NCI-H460 (cell line): ENCODE measurements around the gene OGG1. TPM values are rescaled to one million over a fixed set of nuclear protein-coding genes. Genes with fewer than 3 reads are reported as not detected.

Experiments
- DNase-seq: peaks from one replicate; pipeline ENCODE4 v3.0.0-alpha.2; 2016; ENCODE audit warnings: low read depth; ENCODE audit errors: extremely low read depth
- total RNA-seq: library from RNA; depleted of rRNA; stranded (reverse); fragments of >200 nt; shearing (Covaris generic); gene quantifications from 2 replicates; pipeline ENCODE4 v1.2.3, GENCODE V29; 2014

Gene OGG1
- total RNA-seq, 1 experiment from 2014 or later: 10.1 TPM

- peak; percentile 30 for DNase-seq
Observed at GRCh38 chr3:9727041-9727595, 22.6 kb upstream of the OGG1 start.

GRCh38 chr3:9727743-9728142 is 22.0 kb upstream of the OGG1 start:
- no peak for DNase-seq

DNA sequence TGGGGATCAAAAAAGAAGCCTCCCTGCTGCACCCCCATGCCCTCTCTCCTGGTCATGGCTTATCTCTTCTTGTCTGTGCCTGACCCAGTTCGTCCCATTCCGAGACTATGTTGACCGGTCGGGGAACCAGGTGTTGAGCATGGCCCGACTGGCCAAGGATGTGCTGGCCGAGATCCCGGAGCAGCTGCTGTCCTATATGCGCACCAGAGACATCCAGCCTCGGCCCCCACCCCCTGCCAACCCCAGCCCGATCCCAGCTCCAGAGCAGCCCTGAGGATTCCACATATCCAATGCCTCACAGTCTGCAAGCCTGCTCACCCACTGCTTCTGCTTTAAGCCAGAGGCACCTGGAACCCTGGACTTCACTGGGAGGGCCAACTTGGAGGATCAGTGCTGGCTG is 20.3 kb upstream of the OGG1 start:
- no peak for DNase-seq

- DNase-seq: no peak
Observed at GRCh38 chr3:9730657-9731205, 19.0 kb upstream of the OGG1 start.

DNA sequence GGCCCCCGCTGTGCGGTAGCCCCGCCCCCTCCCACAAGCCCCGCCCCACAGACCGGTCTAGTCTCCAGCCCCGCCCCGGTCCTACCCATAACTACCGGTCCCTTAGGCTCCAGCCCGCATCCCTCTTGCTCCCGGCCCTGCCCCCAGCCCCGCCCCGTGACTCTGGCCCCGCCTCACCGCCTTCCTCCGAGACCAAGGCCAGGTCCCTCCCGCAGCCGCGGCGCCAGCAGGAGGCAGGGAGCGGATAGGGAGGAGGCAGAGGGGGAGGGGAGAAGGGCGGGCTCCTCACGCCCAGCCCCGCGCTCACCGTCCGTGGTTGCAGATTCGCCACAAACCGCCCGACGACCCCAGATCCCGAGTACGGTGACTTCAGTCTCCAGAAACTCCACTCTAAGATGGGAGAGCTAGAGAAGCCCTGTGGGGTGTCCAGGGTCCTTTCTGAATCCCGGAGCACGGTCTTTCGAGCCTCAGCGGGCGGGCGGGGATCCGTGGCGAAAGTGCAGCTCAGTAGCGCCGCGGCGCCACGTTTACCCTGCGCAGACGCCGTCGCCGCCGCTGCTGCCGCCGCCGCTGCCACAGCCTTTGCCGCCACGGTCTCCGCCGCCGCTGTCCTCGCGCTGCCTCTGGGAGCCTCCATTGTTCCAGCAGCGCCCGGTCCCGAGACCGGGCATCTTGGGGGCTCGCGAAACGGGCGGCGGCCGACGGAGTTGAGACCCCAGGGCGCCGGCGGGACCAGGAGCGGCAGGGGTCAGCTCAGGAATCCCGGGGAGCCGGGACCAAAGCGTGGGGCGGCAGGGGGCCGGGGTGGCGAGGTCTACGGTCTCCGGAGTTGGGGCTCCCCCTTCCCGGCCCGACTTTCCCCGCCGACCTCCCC is 18.3 kb upstream of the OGG1 start, which contains the start of gene BRPF1:
BRPF1 (plus strand) TSS at position 530 of the 874 bp plus-strand sequence. CDS start 2,406 bp downstream, outside the sequence.
- DNase-seq: peak; percentile 96

DNA sequence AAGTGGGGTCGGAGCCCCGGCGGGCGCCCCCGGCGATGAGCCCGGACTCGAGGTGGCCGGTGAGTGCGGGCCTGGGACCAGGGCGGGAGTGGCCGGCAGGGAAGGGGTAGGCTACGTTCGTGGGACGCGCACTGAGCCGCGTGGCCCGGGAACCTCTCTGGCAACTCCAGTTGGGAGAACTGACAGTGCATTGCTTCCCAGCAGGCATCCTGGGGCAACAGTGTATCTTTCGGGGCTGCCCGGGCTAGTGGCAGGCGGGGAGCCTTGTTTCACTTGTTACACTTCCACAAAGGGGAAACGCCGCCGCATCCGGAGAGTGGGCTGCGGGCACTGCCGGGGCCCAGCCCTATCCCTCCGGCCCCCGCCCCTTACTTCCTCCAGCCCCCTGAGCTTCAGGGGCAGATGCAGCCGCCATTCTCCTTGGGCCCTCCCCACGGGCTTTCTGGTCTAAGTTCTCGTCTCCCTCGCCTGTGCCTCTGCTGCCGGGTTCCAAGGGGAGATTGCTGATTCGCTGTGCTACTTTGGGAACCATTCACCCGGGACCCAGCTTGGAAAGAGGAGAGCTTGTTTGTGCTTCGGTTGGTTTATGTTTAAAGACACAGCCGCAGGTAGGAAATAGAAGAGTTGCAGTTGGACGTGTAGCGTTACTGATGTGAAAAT is 17.5 kb upstream of the OGG1 start:
- no peak for DNase-seq

GRCh38 chr3:9732740-9733115 is 17.0 kb upstream of the OGG1 start:
- no peak for DNase-seq

GRCh38 chr3:9736831-9737230 is 12.9 kb upstream of the OGG1 start:
- DNase-seq: no peak

- no peak for DNase-seq
Observed at GRCh38 chr3:9739181-9739580, 10.6 kb upstream of the OGG1 start.

DNA sequence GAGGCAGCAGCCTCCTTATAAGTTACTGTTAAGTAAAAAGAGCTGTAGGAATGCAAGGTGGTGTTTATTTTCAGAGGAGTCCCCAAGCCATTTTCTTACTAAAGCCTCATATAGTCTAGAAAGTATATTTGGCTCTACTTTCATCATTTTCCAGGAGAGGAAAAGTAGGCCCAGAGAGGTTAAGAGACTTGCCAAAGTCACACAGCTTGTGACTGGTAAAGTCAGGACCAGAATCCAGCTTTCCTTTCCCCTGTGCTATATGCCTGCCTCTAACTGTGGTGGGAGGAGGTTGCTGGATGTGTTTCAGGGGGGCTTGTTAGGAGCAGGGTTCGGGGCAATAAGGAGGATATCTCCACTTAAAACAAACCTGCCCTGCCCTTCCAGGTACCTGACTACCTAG is 7.2 kb upstream of the OGG1 start:
- no peak for DNase-seq

DNA sequence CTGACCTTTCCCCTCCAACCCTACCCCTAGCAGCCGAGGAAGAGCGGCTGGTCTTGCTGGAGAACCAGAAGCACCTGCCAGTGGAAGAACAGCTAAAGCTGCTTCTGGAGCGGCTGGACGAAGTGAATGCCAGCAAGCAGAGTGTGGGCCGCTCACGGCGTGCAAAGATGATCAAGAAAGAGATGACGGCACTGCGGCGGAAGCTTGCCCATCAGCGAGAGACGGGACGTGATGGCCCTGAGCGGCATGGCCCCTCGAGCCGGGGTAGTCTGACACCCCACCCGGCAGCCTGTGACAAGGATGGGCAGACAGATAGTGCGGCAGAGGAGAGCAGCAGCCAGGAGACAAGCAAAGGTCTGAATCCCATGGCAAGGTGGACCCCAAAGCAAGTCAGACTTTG is 6.2 kb upstream of the OGG1 start:
- DNase-seq: no peak

- no peak for DNase-seq
Observed at GRCh38 chr3:9744162-9744561, 5.6 kb upstream of the OGG1 start.

DNA sequence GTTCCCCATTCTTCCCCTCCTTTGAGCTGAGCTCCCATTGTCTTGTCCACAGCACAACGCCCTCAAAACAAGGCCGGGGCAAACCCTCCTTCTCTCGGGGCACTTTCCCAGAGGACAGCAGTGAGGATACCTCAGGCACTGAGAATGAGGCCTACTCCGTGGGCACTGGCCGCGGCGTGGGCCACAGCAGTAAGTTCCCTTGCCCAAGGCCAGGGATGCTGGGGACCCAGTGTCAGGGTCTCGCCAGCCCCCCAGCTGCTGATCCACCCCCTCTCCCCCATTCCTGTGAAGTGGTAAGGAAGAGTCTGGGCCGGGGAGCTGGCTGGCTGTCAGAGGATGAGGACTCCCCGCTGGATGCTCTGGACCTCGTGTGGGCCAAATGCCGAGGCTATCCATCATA is 4.2 kb upstream of the OGG1 start:
- no peak for DNase-seq

DNA sequence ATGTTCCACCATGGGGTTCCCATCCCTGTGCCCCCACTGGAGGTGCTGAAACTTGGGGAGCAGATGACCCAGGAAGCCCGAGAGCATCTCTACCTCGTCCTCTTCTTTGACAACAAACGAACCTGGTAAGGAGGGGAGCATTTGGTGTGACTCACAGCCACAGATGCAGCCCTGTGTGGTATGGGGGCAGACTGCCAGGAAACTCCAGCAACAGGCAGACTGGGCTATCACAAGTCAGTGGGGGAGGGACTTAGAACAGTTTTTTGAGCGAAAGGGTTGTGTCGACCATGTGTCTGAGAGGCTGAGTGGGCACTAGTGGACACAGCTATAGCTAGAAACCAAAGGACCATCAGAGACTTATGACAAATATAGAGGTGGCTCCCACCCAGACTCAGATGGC is 3.4 kb upstream of the OGG1 start:
- no peak for DNase-seq

GRCh38 chr3:9747267-9747666 is 2.5 kb upstream of the OGG1 start:
- no peak for DNase-seq

DNA sequence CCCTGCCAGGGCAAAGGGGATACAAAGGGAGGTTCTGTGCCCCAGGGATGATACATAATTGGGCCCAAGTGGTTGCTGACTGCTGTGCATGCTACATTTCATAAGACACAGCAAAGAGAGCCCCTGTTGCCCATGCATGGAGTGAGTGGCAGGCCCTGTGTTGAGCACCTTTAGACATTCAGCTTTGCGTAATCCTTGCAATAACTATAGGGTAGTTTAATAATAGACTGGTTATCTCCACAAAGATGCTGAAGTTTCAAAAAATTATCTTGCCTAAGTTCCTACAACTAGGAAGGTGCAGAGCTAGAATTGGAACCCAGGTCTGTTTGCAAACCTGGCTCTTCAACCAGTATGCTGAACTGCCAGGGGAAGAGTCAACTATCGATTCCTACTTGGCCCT is 1.7 kb upstream of the OGG1 start:
- DNase-seq: no peak

DNA sequence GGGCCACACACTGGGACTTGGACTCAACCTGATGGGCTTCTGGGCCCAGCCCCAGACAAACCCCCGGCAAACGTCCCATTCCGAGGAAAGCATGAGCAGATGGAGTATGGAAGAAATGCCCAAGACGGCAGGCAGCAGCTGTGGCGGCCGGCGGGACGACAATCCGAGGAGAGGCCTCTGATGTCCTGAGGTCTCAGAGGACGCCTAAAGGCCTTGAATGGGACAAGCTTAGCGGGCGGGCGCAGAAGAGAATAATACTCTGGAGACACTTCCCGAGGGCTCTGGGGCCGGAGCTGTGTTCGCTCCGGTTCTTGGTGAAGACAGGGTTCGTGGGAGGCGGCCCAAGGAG is 482 bp upstream of the OGG1 start:
- DNase-seq: no peak

DNA sequence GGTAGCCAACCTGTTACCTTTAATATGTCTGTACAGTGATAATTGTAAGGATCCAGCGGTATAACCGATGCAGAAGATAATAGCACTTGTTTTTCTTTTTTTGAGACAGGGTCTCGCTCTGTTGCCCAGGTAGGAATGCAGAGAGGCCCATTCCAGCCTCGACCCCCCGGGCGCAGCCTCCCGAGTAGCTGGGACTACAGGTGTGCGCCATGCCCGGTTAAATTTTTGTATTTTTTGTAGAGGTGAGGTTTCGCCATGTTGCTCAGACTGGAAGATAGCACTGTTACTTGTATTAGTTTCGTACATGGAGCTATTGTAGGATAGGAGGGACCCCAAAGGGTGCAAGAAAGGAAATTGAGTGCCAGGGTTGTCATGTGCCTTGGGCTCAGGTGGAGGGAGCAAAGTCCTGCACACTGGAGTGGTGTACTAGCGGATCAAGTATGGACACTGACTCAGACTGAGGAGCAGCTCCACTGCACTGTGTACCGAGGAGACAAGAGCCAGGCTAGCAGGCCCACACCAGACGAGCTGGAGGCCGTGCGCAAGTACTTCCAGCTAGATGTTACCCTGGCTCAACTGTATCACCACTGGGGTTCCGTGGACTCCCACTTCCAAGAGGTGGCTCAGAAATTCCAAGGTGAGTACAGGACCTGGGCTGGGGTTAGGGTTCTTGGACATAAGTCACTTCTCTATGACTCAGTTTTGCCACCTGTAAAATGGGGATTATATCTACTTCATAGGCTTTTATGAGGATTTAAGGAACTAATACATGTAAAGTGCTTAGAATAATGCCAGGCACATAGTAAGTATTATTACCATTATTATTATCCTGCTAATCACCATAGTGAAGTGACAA is 1.0 kb downstream of the OGG1 start:
- DNase-seq: no peak

DNA sequence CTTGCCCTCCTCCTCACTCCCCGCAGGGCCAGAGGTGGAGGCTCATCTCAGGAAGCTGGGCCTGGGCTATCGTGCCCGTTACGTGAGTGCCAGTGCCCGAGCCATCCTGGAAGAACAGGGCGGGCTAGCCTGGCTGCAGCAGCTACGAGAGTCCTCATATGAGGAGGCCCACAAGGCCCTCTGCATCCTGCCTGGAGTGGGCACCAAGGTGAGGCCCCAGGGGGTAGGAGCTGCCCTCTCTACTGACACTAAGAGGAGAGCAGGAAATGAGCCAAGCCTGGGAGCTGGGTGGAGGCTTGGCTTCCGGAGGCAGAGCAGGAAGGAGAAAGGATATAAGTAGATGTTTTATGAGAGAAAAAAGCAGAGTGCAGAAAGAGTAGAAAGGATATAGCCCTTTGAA is 4.9 kb downstream of the OGG1 start:
- DNase-seq: no peak

DNA sequence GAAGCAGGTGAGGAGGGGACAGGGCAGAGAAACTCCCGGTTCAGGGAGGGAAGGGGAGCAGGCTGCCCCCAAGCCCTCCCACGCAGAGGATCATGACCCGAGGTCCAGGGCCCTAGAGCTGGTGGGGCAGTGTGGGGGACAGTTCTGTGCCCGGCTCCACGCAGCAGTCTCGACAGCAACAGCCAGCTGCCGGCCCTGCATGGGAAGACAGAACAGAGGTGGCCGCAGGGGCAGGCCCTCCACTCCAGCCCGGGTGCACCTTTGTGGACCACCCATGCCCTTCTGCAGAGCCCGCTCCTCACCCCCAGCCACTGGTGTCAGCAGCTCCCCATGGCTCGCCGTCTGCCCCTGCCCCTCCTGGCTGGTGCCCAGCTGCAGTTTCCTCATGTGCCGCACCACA is 7.7 kb downstream of the OGG1 start:
- DNase-seq: no peak
